GM12878 (cell line): ENCODE measurements around the gene SLC4A8. TPM values are rescaled to one million over a fixed set of nuclear protein-coding genes. Genes with fewer than 3 reads are reported as not detected.

Experiments used
- ATAC-seq: fragments of 200-7000 bp; cut with Tn5 transposase; 3 replicates; pipeline ENCODE4 v1.9.1; 2020; ENCODE audit warnings: mild to moderate bottlenecking, moderate library complexity
- BruUV-seq: library from RNA; stranded (reverse); fragments of 400-500 nt; replicated peaks from 2 replicates; lab custom pipeline; 2021; lab: Mats Ljungman, UMichigan
- CTCF ChIA-PET: fragments of 300-600 bp; sonication (Branson Sonifier 250); formaldehyde crosslinking; extraction: SDS; loops from one replicate; lab custom pipeline; 2021; ENCODE audit warnings: inconsistent platforms; lab: Yijun Ruan, JAX
- POLR2A ChIA-PET: fragments of 350-600 bp; formaldehyde crosslinking; extraction: SDS; loops from one replicate; lab custom pipeline; 2021; ENCODE audit warnings: inconsistent platforms; lab: Charles Lee
- RAD21 ChIA-PET: fragments of 300-600 bp; sonication (Branson Sonifier 250); formaldehyde crosslinking; loops from one replicate; lab custom pipeline; 2023; ENCODE audit warnings: antibody characterized with exemption; ENCODE audit not compliant: unreplicated experiment; lab: Charles Lee
- SMC1A ChIA-PET: fragments of 300-600 bp; sonication (Branson Sonifier 250); formaldehyde crosslinking; loops from one replicate; lab custom pipeline; 2023; ENCODE audit not compliant: unreplicated experiment, uncharacterized antibody; lab: Charles Lee
- DNase-seq: peaks from one replicate; pipeline ENCODE4 v3.0.0-alpha.2; 2011; ENCODE audit warnings: low read depth, low spot score
- FAIRE-seq: peaks from 3 replicates; lab custom pipeline; 2011; peaks lifted over from hg19 to GRCh38; lab: Jason Lieb, UNC
- H2AFZ ChIP-seq: 2 replicates; pipeline ENCODE4 v1.6.0; 2011; ENCODE audit warnings: low read depth, low read length, control low read depth; ENCODE audit not compliant: control insufficient read depth
- H3K27ac ChIP-seq: 2 replicates; pipeline ENCODE4 v1.5.1; 2011; ENCODE audit warnings: control low read depth; ENCODE audit not compliant: control insufficient read depth, insufficient read depth
- H3K27me3 ChIP-seq, 2 experiments: replicated peaks in 1 of 2; 2 replicates each; pipeline versions ENCODE4 v1.6.0 to v1.6.1; 2011; ENCODE audit warnings: low read length in 1 of 2; ENCODE audit not compliant: control insufficient read depth in 2 of 2, insufficient read depth in 2 of 2
- H3K36me3 ChIP-seq, 2 experiments: 2 replicates each; pipeline ENCODE4 v1.5.1; 2011; ENCODE audit warnings: low read length in 1 of 2; ENCODE audit not compliant: control insufficient read depth in 2 of 2, insufficient read depth in 2 of 2
- H3K4me1 ChIP-seq: 2 replicates; pipeline ENCODE4 v1.6.1; 2011; ENCODE audit warnings: mild to moderate bottlenecking, low read length, moderate library complexity, mixed read lengths; ENCODE audit not compliant: control insufficient read depth, insufficient read depth
- H3K4me2 ChIP-seq: 2 replicates; pipeline ENCODE4 v1.6.0; 2011; ENCODE audit warnings: control low read depth; ENCODE audit not compliant: control insufficient read depth, insufficient read depth
- H3K4me3 ChIP-seq: fragments of 200-600 bp; sonication (generic); 2 replicates; pipeline ENCODE4 v1.5.1; 2016
- H3K79me2 ChIP-seq: 2 replicates; pipeline ENCODE4 v1.6.0; 2011; ENCODE audit warnings: low read length; ENCODE audit not compliant: control insufficient read depth, insufficient read depth
- H3K9ac ChIP-seq: 2 replicates; pipeline ENCODE4 v1.8.0; 2011; ENCODE audit warnings: low read length, control low read depth, mixed read lengths; ENCODE audit not compliant: control insufficient read depth, insufficient read depth
- H3K9me3 ChIP-seq: replicated peaks from 3 replicates; pipeline ENCODE4 v1.5.1; 2011; ENCODE audit warnings: mild to moderate bottlenecking, low read length; ENCODE audit not compliant: control insufficient read depth, insufficient read depth
- H4K20me1 ChIP-seq: 2 replicates; pipeline ENCODE4 v1.6.0; 2011; ENCODE audit not compliant: control insufficient read depth, insufficient read depth
- ATF2 ChIP-seq: IDR thresholded peaks from 2 replicates; pipeline ENCODE4 v1.6.1; 2012; ENCODE audit warnings: low read length, inconsistent platforms
- CBX5 ChIP-seq: sonication (generic); IDR thresholded peaks from 2 replicates; pipeline ENCODE4 v1.6.1; 2016; ENCODE audit warnings: low read depth, moderate library complexity, mild to moderate bottlenecking, inconsistent platforms
- CHD2 ChIP-seq: IDR thresholded peaks from 2 replicates; pipeline ENCODE4 v1.6.1; 2011; ENCODE audit warnings: low read depth, low read length, improper control_type of control experiment, borderline replicate concordance
- E2F8 ChIP-seq: fragments of 450-650 bp; IDR thresholded peaks from 2 replicates; pipeline ENCODE4 v1.6.1; 2018; ENCODE audit warnings: mild to moderate bottlenecking, low read depth, moderate library complexity; ENCODE audit not compliant: partially characterized antibody
- ESRRA ChIP-seq: IDR thresholded peaks from 2 replicates; pipeline ENCODE4 v1.6.1; 2012; ENCODE audit warnings: mild to moderate bottlenecking, low read length, improper control_type of control experiment
- JUNB ChIP-seq: IDR thresholded peaks from 2 replicates; pipeline ENCODE4 v1.6.1; 2016; ENCODE audit warnings: antibody characterized with exemption, mild to moderate bottlenecking
- NKRF ChIP-seq: fragments of 450-650 bp; conservative IDR thresholded peaks from 2 replicates; pipeline ENCODE4 v1.6.1; 2017; ENCODE audit warnings: mild to moderate bottlenecking, moderate library complexity
- RAD21 ChIP-seq: IDR thresholded peaks from 2 replicates; pipeline ENCODE4 v1.6.1; 2011; ENCODE audit warnings: mild to moderate bottlenecking, low read depth, low read length, moderate library complexity; ENCODE audit not compliant: insufficient read depth
- RAD51 ChIP-seq: fragments of 450-650 bp; IDR thresholded peaks from 2 replicates; pipeline ENCODE4 v1.6.1; 2016; ENCODE audit warnings: moderate library complexity, mild to moderate bottlenecking, inconsistent platforms
- RELA ChIP-seq: fragments of 450-650 bp; IDR thresholded peaks from 2 replicates; pipeline ENCODE4 v1.8.0; 2014; ENCODE audit warnings: borderline replicate concordance; ENCODE audit not compliant: partially characterized antibody
- RUNX3 ChIP-seq: IDR thresholded peaks from 2 replicates; pipeline ENCODE4 v1.6.1; 2012; ENCODE audit warnings: low read length, inconsistent platforms
- SMAD1 ChIP-seq: fragments of 450-650 bp; IDR thresholded peaks from 2 replicates; pipeline ENCODE4 v1.6.1; 2018; ENCODE audit warnings: mild to moderate bottlenecking, low read depth; ENCODE audit not compliant: partially characterized antibody
- SMARCA5 ChIP-seq: fragments of 450-650 bp; IDR thresholded peaks from 2 replicates; pipeline ENCODE4 v1.6.1; 2017; ENCODE audit warnings: mild to moderate bottlenecking
- SP1 ChIP-seq: IDR thresholded peaks from one replicate; pipeline ENCODE4 v1.6.1; 2011; ENCODE audit warnings: low read depth, low read length
- TCF7 ChIP-seq: IDR thresholded peaks from 2 replicates; pipeline ENCODE4 v1.6.1; 2014; ENCODE audit warnings: antibody characterized with exemption, borderline replicate concordance
- WRNIP1 ChIP-seq: IDR thresholded peaks from 2 replicates; pipeline ENCODE4 v1.6.1; 2011; ENCODE audit warnings: low read depth, low read length, improper control_type of control experiment, borderline replicate concordance
- WGBS: methylation state at CpG from one replicate; pipeline ENCODE4 v1.1.6; 2016; ENCODE audit warnings: low lambda C conversion rate; ENCODE audit not compliant: insufficient replicate concordance, insufficient coverage; ENCODE audit errors: missing lambda C conversion rate; 5-methylcytosine and 5-hydroxymethylcytosine counted together
- in situ Hi-C: fragments of 300-500 bp; cut with MboI; formaldehyde crosslinking; loops from 9 replicates; pipeline ENCODE4 v1.14.3; 2018; ENCODE audit warnings: mixed read lengths
- intact Hi-C: fragments of 100-400 bp; cut with micrococcal nuclease; formaldehyde crosslinking; loops from one replicate; pipeline ENCODE4 v1.14.2; 2022; ENCODE audit not compliant: unreplicated experiment
- polyA plus RNA-seq, 11 experiments: library from polyadenylated mRNA; depleted of rRNA in 4 of 11; unstranded in 6 of 11; stranded (reverse) in 5 of 11; fragments of >200 nt; fragmentation: Nextera tagmentation in 4 of 11; fragmentation: Illumina TruSeq in 1 of 11; extraction: Ambion mirVana in 4 of 11; extraction: Trizol in 1 of 11; gene quantifications; 1 replicate in 1 of 11; 2 replicates in 10 of 11; pipeline versions ENCODE4 v1.2.1 to v1.2.3, GENCODE V29; 2011 to 2016; ENCODE audit warnings: inconsistent platforms in 2 of 11, missing spikeins in 2 of 11, low read depth in 1 of 11
- total RNA-seq, 4 experiments: library from RNA; depleted of rRNA in 3 of 4; stranded (reverse); fragments of >200 nt in 3 of 4; fragmentation: Illumina TruSeq in 1 of 4; extraction: Trizol in 1 of 4; gene quantifications; 2 replicates each; pipeline versions ENCODE4 v1.2.1 to v1.2.3, GENCODE V29; 2013 to 2021

The SLC4A8 gene
- total and polyA plus RNA-seq, 10 of the 15 experiments (the other 5 are each of a cell fraction or from before 2014, with no cell fraction given): 1.4 to 7.7 (median 3.7) TPM

- no peaks in the 10 kb centered on the region for H3K79me2 ChIP-seq
- no peaks in the 10 kb centered on the region for H3K9me3 ChIP-seq
- in situ Hi-C loops (no loop called here), intact Hi-C loops (no loop called here)
- no peak overlapping the region for H3K9ac ChIP-seq
- ATAC-seq (peak; percentile 73), FAIRE-seq (no peak), DNase-seq (no peak)
- H3K27ac ChIP-seq: no peak overlapping the region
- no peaks in the 10 kb centered on the region for H3K27me3 ChIP-seq
- ChIA-PET CTCF (interaction anchor here (1.2 kb wide), 1 partner anchor 9 kb away, joined by 3 read pairs; no protein-coding TSS in a partner anchor), SMC1A (no interaction called here), RAD21 (no interaction called here), POLR2A (no interaction called here)
- 46% methylated on average over 2 of the region's 2 CpGs for WGBS
- H3K4me2 ChIP-seq: no peak overlapping the region
- BruUV-seq: no TSS peak
- H3K4me3 ChIP-seq: no peak overlapping the region
- H3K4me1 ChIP-seq: peaks cover 15% of the 10 kb centered on the region
- H2AFZ ChIP-seq: no peak overlapping the region
- no peaks in the 10 kb centered on the region for H4K20me1 ChIP-seq
- H3K36me3 ChIP-seq: peaks cover 7 to 23% of the 10 kb centered on the region in 2 experiments
- TF ChIP-seq RUNX3: no peak
- TF ChIP-seq JUNB: no peak
- no peak for TF ChIP-seq ESRRA
- TF ChIP-seq CHD2: no peak
- no peak for TF ChIP-seq TCF7
- no peak for TF ChIP-seq RAD51
- TF ChIP-seq NKRF: no peak
- no peak for TF ChIP-seq RAD21
- no peak for TF ChIP-seq RELA
- no peak for TF ChIP-seq E2F8
- no peak for TF ChIP-seq WRNIP1
- TF ChIP-seq SMAD1: no peak
- TF ChIP-seq SP1: no peak
- TF ChIP-seq CBX5: no peak
- TF ChIP-seq ATF2: no peak
- no peak for TF ChIP-seq SMARCA5
These were observed 45.9 kb upstream of the SLC4A8 start for GRCh38 chr12:51378749-51379148.
